Measurements from ENCODE around the gene SERTAD3. TPM values are rescaled to one million over a fixed set of nuclear protein-coding genes. Genes with fewer than 3 reads are reported as not detected.

The SERTAD3 gene
- total RNA-seq, 1 donor from 2014 or later: 22.7 TPM

GRCh38 chr19:40394816-40395210 lies 49.3 kb downstream of the SERTAD3 start:
- intact Hi-C loops (cut with DNase I): no loop called here
- DNase-seq (no peak), ATAC-seq (ENCODE audit: poor library complexity) (no peak)

GRCh38 chr19:40393894-40394815 lies 50.0 kb downstream of the SERTAD3 start:
- DNase-seq (no peak), ATAC-seq (ENCODE audit: poor library complexity) (no peak)
- intact Hi-C loops (cut with DNase I): no loop called here

- intact Hi-C loops (cut with DNase I): no loop called here
- ATAC-seq (ENCODE audit: poor library complexity): peak; percentile 46
- no peak for DNase-seq
Observed at GRCh38 chr19:40392894-40393517, 51.1 kb downstream of the SERTAD3 start.

GRCh38 chr19:40392123-40392522 lies 52.0 kb downstream of the SERTAD3 start:
- DNase-seq (no peak), ATAC-seq (ENCODE audit: poor library complexity) (no peak)
- intact Hi-C loops (cut with DNase I): no loop called here

Other genes starting within 250 kb of the SERTAD3 start
- not detected for gene TTC9B, start 226.0 kb downstream of the SERTAD3 start, total RNA-seq
- not detected for gene CCNP, start 217.6 kb downstream of the SERTAD3 start, total RNA-seq
- gene AKT2, start 159.0 kb downstream of the SERTAD3 start, total RNA-seq: 126 TPM
- 209 TPM for gene C19orf47, start 95.9 kb downstream of the SERTAD3 start, total RNA-seq
- gene PLD3, start 95.6 kb downstream of the SERTAD3 start, total RNA-seq: 159 TPM
- not detected for gene HIPK4, start 54.2 kb downstream of the SERTAD3 start, total RNA-seq
- gene PRX, start 31.0 kb downstream of the SERTAD3 start, total RNA-seq: 3.8 TPM
- 10.9 TPM for gene SERTAD1, start 18.3 kb downstream of the SERTAD3 start, total RNA-seq
- gene BLVRB, start 21.4 kb upstream of the SERTAD3 start, total RNA-seq: 117 TPM
- gene SPTBN4, start 22.7 kb upstream of the SERTAD3 start, total RNA-seq: 4.5 TPM
- gene SHKBP1, start 132.5 kb upstream of the SERTAD3 start, total RNA-seq: 15.7 TPM
- gene LTBP4, start 157.0 kb upstream of the SERTAD3 start, total RNA-seq: 296 TPM
- 13.5 TPM for gene NUMBL, start 246.3 kb upstream of the SERTAD3 start, total RNA-seq

Data from Right ventricle myocardium superior (tissue), 1 donor.